GM19240 (cell line): ENCODE data around the gene IQSEC1.
"Not testable (repeated sequence)": the region's sequence is repeated elsewhere in the genome, so short reads cannot be mapped to it uniquely, and the experiment has no call there.

ENCODE experiments used
- DNase-seq: peaks from one replicate; pipeline ENCODE4 v3.0.0; 2011; ENCODE audit warnings: low spot score; ENCODE audit not compliant: insufficient read length

IQSEC1 gene

GRCh38 chr3:12878141-12878574 is 195.1 kb downstream of the IQSEC1 start:
- DNase-seq, result no peak

DNA sequence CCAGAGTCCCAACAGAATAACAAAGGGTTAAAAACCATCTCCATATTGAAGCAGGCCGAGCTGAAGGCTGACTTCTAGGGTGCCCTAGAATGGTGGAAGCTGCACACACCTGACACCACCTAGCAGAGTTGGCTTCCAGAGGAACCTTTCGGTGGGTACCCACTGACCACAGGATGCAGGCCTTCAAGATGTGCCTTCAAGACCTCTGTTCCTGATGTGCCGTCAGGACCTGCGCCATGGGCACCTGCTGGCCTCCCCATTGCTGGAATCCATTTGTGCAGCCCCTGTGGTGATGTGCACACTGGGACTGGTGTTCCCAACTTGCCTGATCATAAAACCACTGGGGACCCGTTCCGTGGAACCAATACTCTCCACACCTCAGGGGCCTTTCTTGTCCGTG is 196.2 kb downstream of the IQSEC1 start:
- no peak for DNase-seq

DNA sequence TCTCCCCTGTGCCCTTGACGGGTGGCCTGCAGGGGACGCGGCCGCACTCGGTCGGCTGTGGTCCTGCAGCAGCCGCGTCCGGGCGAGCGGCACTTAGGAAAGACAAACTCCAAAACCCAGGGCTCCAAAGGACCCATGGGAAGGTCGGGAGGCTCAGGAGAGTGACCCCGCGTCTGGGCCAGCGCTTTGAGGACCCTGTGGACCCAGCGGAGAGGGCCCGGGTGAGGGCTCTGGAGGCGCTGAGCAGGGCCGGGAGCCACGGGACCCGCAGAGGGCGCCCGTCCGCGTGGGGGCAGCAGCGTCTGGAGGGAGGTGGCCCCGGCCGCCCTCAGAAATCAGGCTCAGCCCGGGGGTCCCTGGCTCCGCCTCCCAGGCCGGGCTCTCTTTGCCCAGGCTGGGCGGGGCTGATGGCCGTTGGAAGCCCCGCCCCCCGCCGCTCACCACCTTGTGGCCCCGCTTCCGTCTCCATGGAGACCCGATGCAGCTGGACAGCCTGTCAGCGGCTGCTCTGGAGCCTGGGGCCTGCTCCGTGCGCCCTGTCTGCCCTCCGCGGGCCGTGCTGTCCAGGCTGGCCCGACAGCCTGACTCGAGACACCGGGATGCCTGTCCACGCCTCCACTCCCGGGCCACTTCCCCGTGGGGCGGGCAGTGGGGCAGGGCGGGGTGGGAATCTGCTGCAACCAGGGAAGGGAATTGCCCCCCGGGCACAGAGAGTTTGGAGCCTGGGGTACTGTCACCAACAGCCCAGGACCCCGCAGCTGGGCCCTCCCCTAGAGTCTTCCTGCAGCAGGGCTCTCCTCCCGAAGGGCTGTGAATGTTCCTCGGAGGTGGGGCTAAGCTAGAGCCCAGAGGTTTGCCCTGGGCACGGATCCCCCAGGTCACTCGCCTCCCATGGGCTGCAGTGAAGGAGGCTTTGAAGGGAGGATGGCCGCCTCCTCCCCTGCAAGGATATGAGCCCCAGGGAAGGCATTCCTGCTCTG is 197.1 kb downstream of the IQSEC1 start:
- DNase-seq, result no peak

DNA sequence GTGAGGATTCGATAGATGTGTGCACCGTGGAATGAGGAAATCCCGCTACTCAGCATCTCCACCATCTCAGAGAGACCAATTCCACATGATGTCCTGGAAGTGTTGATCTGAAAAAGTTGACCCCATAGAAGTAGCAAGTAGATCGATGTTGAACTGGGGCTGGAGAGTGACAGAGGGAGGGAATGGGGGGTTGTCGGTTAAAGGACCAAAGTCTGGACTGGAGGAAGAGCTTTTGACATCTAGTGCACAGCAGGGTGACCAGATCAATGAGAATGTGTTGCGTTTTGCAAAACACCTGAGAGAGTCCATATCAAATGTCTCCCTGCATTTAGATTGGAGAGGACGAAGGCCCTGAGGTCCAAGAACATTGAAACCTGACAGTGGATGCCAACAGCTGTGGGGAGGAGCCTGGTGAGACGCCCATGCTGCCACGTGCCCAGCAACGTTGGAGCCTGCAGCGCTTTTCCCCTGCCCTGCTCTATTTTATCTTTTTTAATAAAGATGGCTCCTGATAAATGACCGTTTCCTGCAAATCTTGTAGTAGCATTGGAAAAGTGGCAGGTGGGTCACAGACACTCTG is 201.7 kb downstream of the IQSEC1 start:
- no peak for DNase-seq

GRCh38 chr3:12870942-12871341 is 202.3 kb downstream of the IQSEC1 start:
- DNase-seq, result peak; percentile 51

- DNase-seq, result peak; percentile 59
These were observed 204.1 kb downstream of the IQSEC1 start for GRCh38 chr3:12869035-12869621.

- no peak for DNase-seq
These were observed 204.9 kb downstream of the IQSEC1 start for GRCh38 chr3:12868039-12869034.

GRCh38 chr3:12866836-12867235 is 206.4 kb downstream of the IQSEC1 start:
- DNase-seq, result no peak

DNA sequence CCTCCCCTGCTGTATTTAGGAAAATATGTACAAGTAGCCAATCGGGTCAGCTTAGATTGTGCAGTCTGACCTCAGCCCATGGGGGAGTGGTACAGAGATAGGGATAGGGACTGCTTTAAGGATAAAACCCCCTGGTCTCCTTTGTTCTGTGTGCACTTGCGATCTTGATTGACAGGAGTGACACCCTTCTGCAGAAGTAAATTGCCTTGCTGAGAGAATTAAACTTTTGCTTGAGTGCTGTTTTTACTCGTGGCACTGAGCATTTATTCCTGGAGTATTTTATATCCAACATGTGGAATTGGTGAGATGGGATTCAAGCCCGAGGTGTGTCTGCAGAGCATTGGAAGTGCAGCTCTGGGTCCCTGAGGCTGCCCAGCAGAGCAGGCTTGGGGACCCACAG is 208.0 kb downstream of the IQSEC1 start:
- DNase-seq, result no peak

DNA sequence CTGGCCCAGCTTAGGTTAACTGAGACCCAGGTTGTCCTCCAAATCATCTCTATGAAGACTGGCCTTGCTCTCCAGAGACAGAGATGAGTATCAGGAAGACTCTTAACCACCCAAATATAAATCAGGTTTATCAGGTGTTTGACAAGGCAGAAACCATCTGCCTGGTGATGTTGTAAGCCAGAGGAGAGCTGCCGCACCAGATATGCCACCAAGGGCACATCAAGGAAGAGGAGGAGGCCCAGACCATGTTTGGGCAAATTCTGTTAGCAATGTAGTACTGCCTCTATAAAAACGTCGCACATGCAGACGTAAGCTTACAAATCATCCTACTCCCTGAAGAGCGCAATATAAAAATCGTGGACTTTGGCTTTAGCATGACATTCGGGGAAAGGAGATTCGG is 210.8 kb downstream of the IQSEC1 start:
- DNase-seq, result no peak

GRCh38 chr3:12861611-12862010 is 211.6 kb downstream of the IQSEC1 start:
- DNase-seq, result no peak

GRCh38 chr3:12859840-12860239 is 213.4 kb downstream of the IQSEC1 start:
- DNase-seq, result no peak

- DNase-seq, result no peak
These were observed 216.6 kb downstream of the IQSEC1 start for GRCh38 chr3:12856626-12857025.

DNA sequence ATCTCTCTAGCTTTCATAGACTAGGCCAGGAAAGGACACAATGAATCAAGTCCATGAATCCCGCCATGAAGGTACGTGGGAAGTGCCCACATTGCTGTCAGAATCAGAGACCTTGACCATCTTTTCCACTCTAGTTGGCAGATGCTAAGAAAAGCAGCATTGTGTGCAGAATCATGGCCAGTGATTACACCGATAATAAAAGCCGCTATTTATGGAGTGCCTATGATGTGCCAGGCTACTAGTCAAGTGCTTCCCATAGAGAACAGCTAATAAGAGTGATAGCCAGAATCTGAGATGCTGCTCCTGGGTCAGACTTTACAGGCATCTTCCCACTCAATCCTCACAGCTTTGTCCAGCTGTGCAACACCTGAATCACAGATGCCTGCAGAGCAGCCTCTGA is 218.7 kb downstream of the IQSEC1 start:
- DNase-seq, result no peak

DNA sequence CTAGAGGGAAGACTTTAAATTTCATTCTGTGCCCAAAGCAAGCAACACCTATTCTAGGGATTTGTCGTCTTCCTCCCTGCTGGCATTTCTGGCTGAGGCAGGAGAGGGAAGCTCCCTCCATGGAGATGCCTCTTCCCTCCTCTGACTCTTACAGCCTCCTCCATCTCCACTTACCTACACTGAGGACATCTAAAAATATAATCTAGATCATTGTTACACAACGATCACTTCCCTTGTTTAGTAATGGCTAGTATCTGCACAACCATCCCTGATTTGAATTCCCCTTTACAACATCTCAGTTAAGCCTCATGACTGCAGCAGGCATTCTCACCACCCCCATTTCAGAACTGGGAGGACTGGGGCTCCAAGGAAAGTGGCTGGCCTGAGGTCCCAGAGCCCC is 219.4 kb downstream of the IQSEC1 start:
- DNase-seq, result not testable (repeated sequence)

- DNase-seq, result no peak
These were observed 221.0 kb downstream of the IQSEC1 start for GRCh38 chr3:12852201-12852600.
